Neuronal stem cell (in vitro differentiated cells): ENCODE measurements around the gene APC.

ENCODE experiments used
- DNase-seq: peaks from one replicate; pipeline ENCODE4 v3.0.0-alpha.2; 2013; ENCODE audit warnings: low spot score
- H2AFZ ChIP-seq: one replicate; pipeline ENCODE4 v1.6.1; 2013; ENCODE audit warnings: mild to moderate bottlenecking, low read length, inconsistent platforms
- H2AK5ac ChIP-seq: 2 replicates; pipeline ENCODE4 v1.6.1; 2013; ENCODE audit warnings: low read depth, mild to moderate bottlenecking, inconsistent platforms, low read length, moderate library complexity, mixed read lengths
- H2BK120ac ChIP-seq: 2 replicates; pipeline ENCODE4 v1.6.1; 2013; ENCODE audit warnings: low read depth, mild to moderate bottlenecking, inconsistent platforms, low read length, moderate library complexity, mixed read lengths
- H2BK12ac ChIP-seq: one replicate; pipeline ENCODE4 v1.6.1; 2013; ENCODE audit warnings: low read length, inconsistent platforms
- H2BK15ac ChIP-seq: 2 replicates; pipeline ENCODE4 v1.6.1; 2013; ENCODE audit warnings: mild to moderate bottlenecking, low read length, inconsistent platforms, mixed read lengths
- H2BK5ac ChIP-seq: one replicate; pipeline ENCODE4 v1.6.1; 2013; ENCODE audit warnings: inconsistent platforms, mild to moderate bottlenecking, low read length, moderate library complexity
- H3K14ac ChIP-seq: one replicate; pipeline ENCODE4 v1.6.1; 2013; ENCODE audit warnings: low read length, inconsistent platforms
- H3K18ac ChIP-seq: 2 replicates; pipeline ENCODE4 v1.6.1; 2013; ENCODE audit warnings: low read length, inconsistent platforms
- H3K23ac ChIP-seq: 2 replicates; pipeline ENCODE4 v1.6.1; 2013; ENCODE audit warnings: low read depth, mild to moderate bottlenecking, mixed read lengths, low read length, inconsistent platforms; ENCODE audit not compliant: poor library complexity
- H3K27ac ChIP-seq: replicated peaks from 3 replicates; pipeline ENCODE4 v1.5.1; 2013; ENCODE audit warnings: low read length, inconsistent platforms
- H3K27me3 ChIP-seq, 3 experiments: 2 replicates each; pipeline ENCODE4 v1.6.1; 2013; ENCODE audit warnings: low read length in 3 of 3, mild to moderate bottlenecking in 2 of 3, inconsistent platforms in 1 of 3, low read depth in 1 of 3, mixed read lengths in 1 of 3, moderate library complexity in 1 of 3; ENCODE audit not compliant: control insufficient read depth in 3 of 3, insufficient read depth in 3 of 3
- H3K36me3 ChIP-seq, 2 donors: replicated peaks in 1 of 2; 2 replicates each; pipeline ENCODE4 v1.6.1; 2013; ENCODE audit warnings: low read length in 2 of 2; ENCODE audit not compliant: control insufficient read depth in 2 of 2, insufficient read depth in 2 of 2
- H3K4ac ChIP-seq: 2 replicates; pipeline ENCODE4 v1.6.1; 2013; ENCODE audit warnings: inconsistent platforms, mild to moderate bottlenecking, low read length, moderate library complexity
- H3K4me1 ChIP-seq, 2 donors: 1 replicate in 1 of 2; 2 replicates in 1 of 2; pipeline ENCODE4 v1.6.1; 2013; ENCODE audit warnings: low read length in 2 of 2, low read depth in 1 of 2; ENCODE audit not compliant: control insufficient read depth in 2 of 2, insufficient read depth in 1 of 2
- H3K4me2 ChIP-seq: one replicate; pipeline ENCODE4 v1.6.1; 2013; ENCODE audit warnings: mild to moderate bottlenecking, low read length, inconsistent platforms; ENCODE audit not compliant: insufficient read depth, poor library complexity, severe bottlenecking
- H3K4me3 ChIP-seq, 2 donors: 2 replicates each; pipeline ENCODE4 v1.5.1; 2013; ENCODE audit warnings: low read length in 2 of 2, mild to moderate bottlenecking in 2 of 2, inconsistent platforms in 1 of 2, moderate library complexity in 1 of 2
- H3K79me1 ChIP-seq: one replicate; pipeline ENCODE4 v1.6.1; 2013; ENCODE audit warnings: low read depth, mild to moderate bottlenecking, inconsistent platforms, low read length, moderate library complexity
- H3K9ac ChIP-seq: one replicate; pipeline ENCODE4 v1.6.1; 2013; ENCODE audit warnings: mild to moderate bottlenecking, low read depth, low read length, inconsistent platforms; ENCODE audit not compliant: poor library complexity
- H3K9me3 ChIP-seq, 2 donors: replicated peaks in 1 of 2; 2 replicates each; pipeline versions ENCODE3 to v1.6.1; 2013; ENCODE audit warnings: low read length in 2 of 2, mild to moderate bottlenecking in 2 of 2, inconsistent platforms in 1 of 2, low read depth in 1 of 2, mixed read lengths in 1 of 2, moderate library complexity in 1 of 2; ENCODE audit not compliant: control insufficient read depth in 2 of 2, insufficient read depth in 1 of 2
- H4K8ac ChIP-seq: one replicate; pipeline ENCODE4 v1.6.1; 2013; ENCODE audit warnings: low read depth, mild to moderate bottlenecking, inconsistent platforms, low read length, moderate library complexity
- H4K91ac ChIP-seq: one replicate; pipeline ENCODE4 v1.6.1; 2013; ENCODE audit warnings: low read length, low read depth, mild to moderate bottlenecking, inconsistent platforms; ENCODE audit not compliant: poor library complexity
- WGBS, 2 donors: extraction: QIAGEN DNeasy Blood & Tissue Kit; methylation state at CpG; one replicate each; pipeline ENCODE4 v1.1.7; 2013; ENCODE audit warnings: missing lambda C conversion rate in 2 of 2, mixed read lengths in 1 of 2; ENCODE audit not compliant: insufficient read length in 2 of 2, insufficient replicate concordance in 1 of 2; ENCODE audit errors: extremely low coverage in 2 of 2; 5-methylcytosine and 5-hydroxymethylcytosine counted together

Gene APC

DNA sequence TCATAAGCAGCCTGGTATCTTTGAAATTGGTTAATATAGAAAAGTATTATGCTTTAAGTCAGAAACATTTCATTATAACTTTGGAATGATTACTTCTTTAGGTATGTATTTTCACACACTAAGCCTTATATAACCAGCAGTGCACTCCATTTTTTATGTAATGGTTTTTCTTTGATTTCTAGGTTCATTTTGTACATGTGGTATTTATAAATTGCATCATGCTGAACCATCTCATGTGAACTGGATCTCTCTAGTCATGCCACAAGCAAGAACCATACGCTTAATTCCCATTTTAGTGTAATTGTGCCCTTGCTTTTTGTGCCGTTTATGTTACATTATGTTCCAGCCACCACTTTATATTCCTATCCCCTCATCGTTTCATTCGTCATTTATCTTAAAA, 84.8 kb downstream of the APC start:
- peaks cover 11 to 83% of the 10 kb centered on the region in 2 donors for H3K36me3 ChIP-seq

DNA sequence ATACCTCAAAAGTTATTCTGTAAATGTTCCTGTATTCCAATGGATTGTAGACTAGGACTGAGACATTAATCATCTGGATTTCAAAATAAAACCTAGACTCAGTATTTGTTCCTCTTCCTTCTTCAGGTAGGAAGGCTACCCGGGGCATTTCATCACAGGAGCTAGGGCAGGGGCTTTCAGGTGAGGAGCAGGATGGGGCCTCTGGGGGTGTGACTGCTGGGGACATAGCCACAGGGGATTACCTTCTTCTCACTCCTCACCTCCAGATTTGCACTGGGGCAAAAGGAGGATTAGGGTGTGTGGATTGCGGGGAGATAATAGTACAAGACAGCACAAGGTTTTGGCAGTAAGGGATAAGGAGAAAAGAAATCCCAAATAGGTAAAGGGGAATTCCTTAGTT, 85.5 kb downstream of the APC start:
- no peak overlapping the region for H4K8ac ChIP-seq
- no peak overlapping the region for H2AFZ ChIP-seq
- no CpG with 5 or more reads among the region's 2 CpGs for WGBS, 2 donors
- H3K4me1 ChIP-seq, result no peaks in the 10 kb centered on the region
- H3K4me3 ChIP-seq, result no peak overlapping the region
- H2BK12ac ChIP-seq, result no peak overlapping the region
- H3K27ac ChIP-seq, result no peak overlapping the region
- no peak for DNase-seq
- no peak overlapping the region for H3K23ac ChIP-seq
- no peak overlapping the region for H3K14ac ChIP-seq
- H3K9ac ChIP-seq, result no peak overlapping the region
- H3K36me3 ChIP-seq, result peaks cover 14 to 88% of the 10 kb centered on the region in 2 donors
- H3K4ac ChIP-seq, result no peak overlapping the region
- no peak overlapping the region for H3K4me2 ChIP-seq
- no peak overlapping the region for H2BK120ac ChIP-seq
- H2AK5ac ChIP-seq, result no peak overlapping the region
- no peak overlapping the region for H2BK15ac ChIP-seq
- H3K27me3 ChIP-seq, result no peaks in the 10 kb centered on the region
- no peak overlapping the region for H4K91ac ChIP-seq
- H3K9me3 ChIP-seq, result no peaks in the 10 kb centered on the region
- H3K79me1 ChIP-seq, result no peaks in the 10 kb centered on the region
- no peak overlapping the region for H3K18ac ChIP-seq
- H2BK5ac ChIP-seq, result no peak overlapping the region

More for the DNA sequence above, 84.8 kb downstream of the APC start:
- H2BK5ac ChIP-seq, result no peak overlapping the region
- H2BK12ac ChIP-seq, result no peak overlapping the region
- H3K4me2 ChIP-seq, result no peak overlapping the region
- H2BK120ac ChIP-seq, result no peak overlapping the region
- H2AK5ac ChIP-seq, result no peak overlapping the region
- no peaks in the 10 kb centered on the region for H3K4me1 ChIP-seq
- H3K27ac ChIP-seq, result no peak overlapping the region
- no peak overlapping the region for H3K4ac ChIP-seq
- H3K79me1 ChIP-seq, result no peaks in the 10 kb centered on the region
- no peak overlapping the region for H3K23ac ChIP-seq
- H4K91ac ChIP-seq, result no peak overlapping the region
- no peak overlapping the region for H2AFZ ChIP-seq
- no peak overlapping the region for H3K14ac ChIP-seq
- DNase-seq, result no peak
- no peak overlapping the region for H4K8ac ChIP-seq
- no peaks in the 10 kb centered on the region for H3K27me3 ChIP-seq
- no peak overlapping the region for H3K9ac ChIP-seq
- no peak overlapping the region for H2BK15ac ChIP-seq
- no peak overlapping the region for H3K18ac ChIP-seq
- WGBS, 2 donors, result no CpG with 5 or more reads among the region's 4 CpGs
- H3K9me3 ChIP-seq, result no peaks in the 10 kb centered on the region
- H3K4me3 ChIP-seq, result no peak overlapping the region

DNA sequence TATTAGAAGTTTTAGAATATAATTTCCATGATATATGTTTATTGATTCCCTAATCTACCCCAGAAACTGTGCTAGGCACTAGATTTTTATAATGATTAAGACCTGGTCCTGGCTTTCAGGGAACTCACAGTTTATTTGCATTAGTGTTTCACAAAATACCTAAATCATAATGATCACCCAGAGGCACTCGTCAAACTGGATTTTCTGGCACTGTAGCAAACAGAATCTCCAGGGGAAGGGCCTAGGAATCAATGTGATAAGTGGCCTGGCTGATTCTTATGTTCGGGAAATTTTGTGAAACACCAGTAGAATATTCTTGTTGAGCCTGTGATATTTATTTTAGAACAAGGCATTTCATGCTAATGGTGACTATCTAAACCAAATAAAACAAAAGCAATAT, 86.0 kb downstream of the APC start:
- peaks cover 14 to 90% of the 10 kb centered on the region in 2 donors for H3K36me3 ChIP-seq
- no peak overlapping the region for H2BK5ac ChIP-seq
- H2BK15ac ChIP-seq, result no peak overlapping the region
- no peak overlapping the region for H3K18ac ChIP-seq
- no CpG with 5 or more reads among the region's 2 CpGs for whole genome bisulfite sequencing, 2 donors
- no peak overlapping the region for H3K4me3 ChIP-seq
- H3K9me3 ChIP-seq, result no peaks in the 10 kb centered on the region
- no peak overlapping the region for H2AFZ ChIP-seq
- H3K14ac ChIP-seq, result no peak overlapping the region
- no peak overlapping the region for H4K91ac ChIP-seq
- no peak overlapping the region for H3K23ac ChIP-seq
- no peak overlapping the region for H2BK12ac ChIP-seq
- no peaks in the 10 kb centered on the region for H3K27me3 ChIP-seq
- H3K4me2 ChIP-seq, result no peak overlapping the region
- no peak overlapping the region for H3K4ac ChIP-seq
- DNase-seq, result no peak
- H3K79me1 ChIP-seq, result no peaks in the 10 kb centered on the region
- no peak overlapping the region for H3K9ac ChIP-seq
- no peak overlapping the region for H3K27ac ChIP-seq
- no peak overlapping the region for H4K8ac ChIP-seq
- H2AK5ac ChIP-seq, result no peak overlapping the region
- H2BK120ac ChIP-seq, result no peak overlapping the region
- no peaks in the 10 kb centered on the region for H3K4me1 ChIP-seq

DNA sequence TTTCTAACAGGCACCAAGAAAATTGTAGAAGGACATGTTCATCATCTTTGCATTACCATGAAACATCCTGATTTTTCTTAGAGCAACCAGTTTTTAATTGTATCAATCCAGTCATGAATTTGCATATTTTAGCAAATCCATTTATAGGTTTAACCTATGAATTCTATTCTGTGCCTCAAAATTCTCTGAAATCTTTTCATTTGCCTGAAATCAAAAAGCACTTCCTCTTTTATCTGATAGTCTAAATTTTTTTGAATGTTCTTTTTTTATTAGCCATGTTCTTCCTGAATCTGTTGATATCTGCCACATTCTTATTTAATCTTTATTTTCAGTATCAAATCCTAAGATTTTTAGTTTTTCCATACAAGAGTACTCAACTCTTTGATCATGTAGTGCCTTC, 86.5 kb downstream of the APC start:
- no peak overlapping the region for H3K4me2 ChIP-seq
- no peak overlapping the region for H2BK5ac ChIP-seq
- H3K18ac ChIP-seq, result no peak overlapping the region
- H4K91ac ChIP-seq, result no peak overlapping the region
- peaks cover 10 to 90% of the 10 kb centered on the region in 2 donors for H3K36me3 ChIP-seq
- no peak overlapping the region for H3K14ac ChIP-seq
- H2BK12ac ChIP-seq, result no peak overlapping the region
- H3K27ac ChIP-seq, result no peak overlapping the region
- DNase-seq, result no peak
- H2AFZ ChIP-seq, result no peak overlapping the region
- H2AK5ac ChIP-seq, result no peak overlapping the region
- H2BK120ac ChIP-seq, result no peak overlapping the region
- H3K4me3 ChIP-seq, result no peak overlapping the region
- no peaks in the 10 kb centered on the region for H3K27me3 ChIP-seq
- H3K4me1 ChIP-seq, result no peaks in the 10 kb centered on the region
- no peak overlapping the region for H3K4ac ChIP-seq
- no peak overlapping the region for H2BK15ac ChIP-seq
- H3K9me3 ChIP-seq, result no peaks in the 10 kb centered on the region
- H4K8ac ChIP-seq, result no peak overlapping the region
- H3K79me1 ChIP-seq, result no peaks in the 10 kb centered on the region
- H3K9ac ChIP-seq, result no peak overlapping the region
- H3K23ac ChIP-seq, result no peak overlapping the region
